ENCODE measurements around the gene MYO1G. TPM values are rescaled to one million over a fixed set of nuclear protein-coding genes. Genes with fewer than 3 reads are reported as not detected.

The MYO1G gene
- total RNA-seq, 6 experiments from 2014 or later, result 0.92 to 4.5 (median 2.0) TPM

GRCh38 chr7:44973610-44974401 is 5.0 kb downstream of the MYO1G start:
- intact Hi-C loops (cut with DNase I), result loop anchor here (10.0 kb wide), 1 partner anchor 161 kb away; no protein-coding TSS in a partner anchor
- WGBS (ENCODE audit: insufficient coverage, low coverage, low lambda C conversion rate, missing lambda C conversion rate), result 50% methylated on average over 1 of the region's 10 CpGs
- no peak for TF ChIP-seq POLR2A (IDR thresholded peaks at IDR 0.05)
- peak; percentile 41 to 52 (median 48) for TF ChIP-seq CTCF (IDR thresholded peaks at IDR 0.05)

GRCh38 chr7:44972562-44972961 is 6.3 kb downstream of the MYO1G start:
- ATAC-seq, result no peak
- WGBS (ENCODE audit: insufficient coverage, low coverage, low lambda C conversion rate, missing lambda C conversion rate), result 40% methylated on average over 1 of the region's 3 CpGs
- H3K9me3 ChIP-seq, result no peaks in the 10 kb centered on the region
- no peaks in the 10 kb centered on the region for H3K4me1 ChIP-seq
- no peaks in the 10 kb centered on the region for H3K36me3 ChIP-seq
- intact Hi-C loops (cut with DNase I), result loop anchor here (10.0 kb wide), 1 partner anchor 162 kb away; no protein-coding TSS in a partner anchor
- H3K27me3 ChIP-seq, result no peaks in the 10 kb centered on the region
- peak in 1 of 3 donors; percentile 19 for DNase-seq
- no peak overlapping the region for H3K4me3 ChIP-seq
- no peak for TF ChIP-seq CTCF (IDR thresholded peaks at IDR 0.05)
- no peak for TF ChIP-seq POLR2A (IDR thresholded peaks at IDR 0.05)
- H3K27ac ChIP-seq, result no peak overlapping the region

More at GRCh38 chr7:44973610-44974401, 5.0 kb downstream of the MYO1G start:
- H3K9me3 ChIP-seq, result no peaks in the 10 kb centered on the region
- no peak overlapping the region for H3K27ac ChIP-seq
- H3K4me1 ChIP-seq, result no peaks in the 10 kb centered on the region
- H3K4me3 ChIP-seq, result no peak overlapping the region
- no peaks in the 10 kb centered on the region for H3K27me3 ChIP-seq
- DNase-seq, result peak in 2 of 3 donors; percentile 55 to 56
- peak; percentile 65 to 84 (median 79) for ATAC-seq
- H3K36me3 ChIP-seq, result no peaks in the 10 kb centered on the region

GRCh38 chr7:44971902-44972441 is 6.8 kb downstream of the MYO1G start:
- Histone ChIP-seq H3K4me1 (no peaks in the 10 kb centered on the region), H3K36me3 (no peaks in the 10 kb centered on the region), H3K27ac (no peak overlapping the region), H3K9me3 (no peaks in the 10 kb centered on the region), H3K4me3 (no peak overlapping the region), H3K27me3 (no peaks in the 10 kb centered on the region)
- intact Hi-C loops (cut with DNase I), result loop anchor here (10.0 kb wide), 1 partner anchor 163 kb away; no protein-coding TSS in a partner anchor
- TF ChIP-seq POLR2A (IDR thresholded peaks at IDR 0.05) (no peak), CTCF (IDR thresholded peaks at IDR 0.05) (no peak)
- 94% methylated on average over 2 of the region's 5 CpGs for WGBS (ENCODE audit: insufficient coverage, low coverage, low lambda C conversion rate, missing lambda C conversion rate)
- ATAC-seq (no peak), DNase-seq (no peak)

GRCh38 chr7:44971188-44971901 is 7.5 kb downstream of the MYO1G start:
- no peaks in the 10 kb centered on the region for H3K9me3 ChIP-seq
- H3K27me3 ChIP-seq, result no peaks in the 10 kb centered on the region
- TF ChIP-seq POLR2A (IDR thresholded peaks at IDR 0.05) (no peak), CTCF (IDR thresholded peaks at IDR 0.05) (no peak)
- WGBS (ENCODE audit: insufficient coverage, low coverage, low lambda C conversion rate, missing lambda C conversion rate), result 100% methylated on average over 2 of the region's 10 CpGs
- H3K4me1 ChIP-seq, result no peaks in the 10 kb centered on the region
- intact Hi-C loops (cut with DNase I), result loop anchor here (10.0 kb wide), 1 partner anchor 163 kb away; no protein-coding TSS in a partner anchor
- H3K36me3 ChIP-seq, result no peaks in the 10 kb centered on the region
- DNase-seq, result no peak
- no peak overlapping the region for H3K27ac ChIP-seq
- ATAC-seq, result no peak
- no peak overlapping the region for H3K4me3 ChIP-seq

All from right lobe of liver (tissue), 6 donors.